SK-N-SH treated with all-trans-retinoic acid at 6 μM for 48 hours (cell line): ENCODE data around the gene TCP11L2.
"Not testable (repeated sequence)": the region's sequence is repeated elsewhere in the genome, so short reads cannot be mapped to it uniquely, and the experiment has no call there.

ENCODE experiments used
- ATAC-seq: fragments of 200-7000 bp; cut with Tn5 transposase; 3 replicates; pipeline ENCODE4 v1.9.1; 2020; ENCODE audit warnings: mild to moderate bottlenecking, moderate library complexity
- BACH2 ChIP-seq: fragments of 250-450 bp; sonication (Bioruptor Pico); IDR thresholded peaks from 2 replicates; pipeline ENCODE4 v1.9.0; 2021; ENCODE audit warnings: mild to moderate bottlenecking, borderline replicate concordance
- CSDC2 ChIP-seq: fragments of 250-450 bp; sonication (Bioruptor Pico); IDR thresholded peaks from 2 replicates; pipeline ENCODE4 v1.5.0; 2020; ENCODE audit warnings: mild to moderate bottlenecking, moderate library complexity
- ESRRG ChIP-seq: fragments of 250-450 bp; sonication (Bioruptor Pico); IDR thresholded peaks from 2 replicates; pipeline ENCODE4 v1.6.1; 2021; ENCODE audit warnings: mild to moderate bottlenecking
- GLIS3 ChIP-seq: fragments of 250-450 bp; sonication (Bioruptor Pico); IDR thresholded peaks from 2 replicates; pipeline ENCODE4 v1.5.0; 2020; ENCODE audit warnings: mild to moderate bottlenecking, moderate library complexity
- ISL1 ChIP-seq: fragments of 250-450 bp; sonication (Bioruptor Pico); IDR thresholded peaks from 2 replicates; pipeline ENCODE4 v2.1.2; 2022; ENCODE audit warnings: mild to moderate bottlenecking, moderate library complexity
- OSR1 ChIP-seq: fragments of 250-450 bp; sonication (Bioruptor Pico); IDR thresholded peaks from 2 replicates; pipeline ENCODE4 v1.8.0; 2022; ENCODE audit warnings: moderate library complexity, mild to moderate bottlenecking, inconsistent platforms
- PATZ1 ChIP-seq: fragments of 250-450 bp; sonication (Bioruptor Pico); IDR thresholded peaks from 2 replicates; pipeline ENCODE4 v1.8.0; 2020; ENCODE audit warnings: mild to moderate bottlenecking, moderate library complexity, borderline replicate concordance
- PPARA ChIP-seq: fragments of 250-450 bp; sonication (Bioruptor Pico); IDR thresholded peaks from 2 replicates; pipeline ENCODE4 v1.5.0; 2020; ENCODE audit warnings: mild to moderate bottlenecking, borderline replicate concordance
- RARB ChIP-seq: fragments of 250-450 bp; sonication (Bioruptor Pico); IDR thresholded peaks from 2 replicates; pipeline ENCODE4 v1.8.0; 2021; ENCODE audit warnings: mild to moderate bottlenecking, moderate library complexity
- SNAI2 ChIP-seq: fragments of 250-450 bp; sonication (Bioruptor Pico); IDR thresholded peaks from 2 replicates; pipeline ENCODE4 v1.5.0; 2020; ENCODE audit warnings: mild to moderate bottlenecking, moderate library complexity
- ZC3H10 ChIP-seq: fragments of 250-450 bp; sonication (Bioruptor Pico); IDR thresholded peaks from 2 replicates; pipeline ENCODE4 v1.5.1; 2021; ENCODE audit warnings: mild to moderate bottlenecking, moderate library complexity
- ZFP30 ChIP-seq: fragments of 450-650 bp; formaldehyde crosslinking; IDR thresholded peaks from 2 replicates; pipeline ENCODE4 v1.5.0; 2022; ENCODE audit warnings: mild to moderate bottlenecking, moderate library complexity
- ZNF565 ChIP-seq: fragments of 450-650 bp; formaldehyde crosslinking; conservative IDR thresholded peaks from 2 replicates; pipeline ENCODE4 v1.5.0; 2020; ENCODE audit warnings: low read depth, mild to moderate bottlenecking, moderate library complexity
- ZNF70 ChIP-seq: fragments of 450-650 bp; formaldehyde crosslinking; IDR thresholded peaks from 2 replicates; pipeline ENCODE4 v1.5.0; 2020; ENCODE audit warnings: mild to moderate bottlenecking, moderate library complexity
- ZNF8 ChIP-seq: fragments of 450-650 bp; formaldehyde crosslinking; IDR thresholded peaks from 2 replicates; pipeline ENCODE4 v1.5.0; 2020; ENCODE audit warnings: mild to moderate bottlenecking, moderate library complexity
- TF ChIP-seq, protein P1 (sequence below): fragments of 250-450 bp; sonication (Bioruptor Pico); IDR thresholded peaks from 2 replicates; pipeline ENCODE4 v1.8.0; 2021; ENCODE audit warnings: low read depth, mild to moderate bottlenecking, moderate library complexity, borderline replicate concordance
- TF ChIP-seq, protein P2 (sequence below): fragments of 250-450 bp; sonication (Bioruptor Pico); IDR thresholded peaks from 2 replicates; pipeline ENCODE4 v1.5.0; 2020; ENCODE audit warnings: mild to moderate bottlenecking, moderate library complexity

The TCP11L2 gene

GRCh38 chr12:106369624-106370346 is 67.3 kb downstream of the TCP11L2 start:
- no peak for TF ChIP-seq ESRRG (CRISPR knock-in tag)
- no peak for TF ChIP-seq ZNF565 (CRISPR knock-in tag)
- TF ChIP-seq ZNF70 (CRISPR knock-in tag), result no peak
- TF ChIP-seq ZNF8, result no peak
- no peak for TF ChIP-seq OSR1 (CRISPR knock-in tag)
- TF ChIP-seq RARB (CRISPR knock-in tag), result no peak
- peak; percentile 94 for ATAC-seq

DNA sequence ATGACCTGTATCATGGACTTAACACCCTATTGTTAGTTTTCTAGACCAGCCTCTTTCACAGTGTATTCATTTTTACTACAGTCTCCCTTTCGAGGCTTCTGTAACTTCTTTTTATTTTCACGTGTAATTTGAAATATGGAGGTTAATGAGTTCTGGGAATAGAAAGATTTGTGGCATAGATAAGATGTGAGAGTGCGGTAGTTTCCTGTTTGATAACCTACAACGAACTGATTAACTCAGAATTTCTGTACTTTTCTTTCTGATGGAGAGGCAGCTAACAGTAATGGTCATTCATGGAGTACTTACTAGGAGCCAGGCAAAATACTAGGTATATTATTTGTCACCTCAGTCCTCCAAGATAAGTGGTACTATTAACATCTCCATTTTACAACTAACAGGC is 76.3 kb downstream of the TCP11L2 start:
- no peak for ATAC-seq
- TF ChIP-seq CSDC2 (CRISPR knock-in tag), result no peak
- TF ChIP-seq ZC3H10 (CRISPR knock-in tag), result no peak
- no peak for TF ChIP-seq ZNF70 (CRISPR knock-in tag)
- TF ChIP-seq ZFP30 (CRISPR knock-in tag), result no peak
- TF ChIP-seq PATZ1 (CRISPR knock-in tag), result no peak
- TF ChIP-seq BACH2, result no peak
- no peak for TF ChIP-seq ISL1
- TF ChIP-seq GLIS3 (CRISPR knock-in tag), result no peak

DNA sequence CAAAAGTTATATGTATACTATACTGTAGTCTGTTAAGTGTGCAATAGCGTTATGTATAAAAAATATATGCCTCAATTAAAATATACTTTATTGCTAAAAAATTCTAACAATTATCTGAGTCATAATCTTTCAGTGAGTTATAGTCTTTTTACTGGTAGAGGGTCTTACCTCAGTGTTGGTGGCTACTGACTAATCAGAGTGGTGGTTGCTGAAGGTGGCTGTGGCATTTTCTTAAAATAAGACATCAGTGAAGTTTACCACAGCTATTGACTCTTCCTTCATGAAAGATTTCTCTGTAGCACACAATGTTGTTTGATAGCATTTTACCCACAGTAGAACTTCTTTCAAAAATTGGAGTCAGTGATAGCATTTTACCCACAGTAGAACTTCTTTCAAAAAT is 78.4 kb downstream of the TCP11L2 start:
- no peak for TF ChIP-seq PPARA (CRISPR knock-in tag)
- TF ChIP-seq ZNF8, result no peak
- TF ChIP-seq ZNF565 (CRISPR knock-in tag), result no peak
- TF ChIP-seq PATZ1 (CRISPR knock-in tag), result no peak
- no peak for TF ChIP-seq SNAI2 (CRISPR knock-in tag)
- no peak for ATAC-seq

GRCh38 chr12:106381866-106382265 is 79.3 kb downstream of the TCP11L2 start:
- ATAC-seq, result not testable (repeated sequence)

DNA sequence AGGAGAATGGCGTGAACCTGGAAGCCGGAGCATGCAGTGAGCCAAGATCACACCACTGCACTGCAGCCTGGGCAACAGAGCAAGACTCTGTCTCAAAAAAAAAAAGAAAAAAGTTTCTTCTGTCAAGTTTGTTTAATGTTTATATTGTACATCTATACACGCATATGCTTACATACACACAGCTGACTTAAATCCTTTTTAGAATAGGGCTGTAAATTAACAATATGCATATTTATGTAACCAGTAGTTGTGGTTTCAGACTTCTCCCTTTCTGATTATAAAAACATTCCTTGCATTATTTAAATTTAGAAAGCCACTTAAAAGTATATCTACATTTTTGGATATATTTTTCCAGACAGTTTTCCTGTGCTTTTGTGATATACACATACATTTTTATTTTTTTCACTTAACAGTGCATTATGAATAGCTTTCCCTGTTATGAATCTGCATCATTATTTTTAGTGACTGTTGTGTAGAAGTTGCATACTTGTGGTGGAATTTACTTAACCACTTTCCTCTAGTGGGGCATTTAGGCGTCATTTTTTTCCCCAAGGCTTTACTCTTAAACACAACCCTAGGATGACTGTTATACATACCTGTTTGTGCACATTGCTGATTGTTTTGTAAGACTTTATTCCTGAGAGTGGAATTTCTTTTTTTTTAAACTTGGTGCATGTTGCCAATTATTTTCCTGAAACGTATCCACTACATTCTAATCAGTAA is 84.4 kb downstream of the TCP11L2 start:
- no peak for ATAC-seq
- TF ChIP-seq, protein P1, sequence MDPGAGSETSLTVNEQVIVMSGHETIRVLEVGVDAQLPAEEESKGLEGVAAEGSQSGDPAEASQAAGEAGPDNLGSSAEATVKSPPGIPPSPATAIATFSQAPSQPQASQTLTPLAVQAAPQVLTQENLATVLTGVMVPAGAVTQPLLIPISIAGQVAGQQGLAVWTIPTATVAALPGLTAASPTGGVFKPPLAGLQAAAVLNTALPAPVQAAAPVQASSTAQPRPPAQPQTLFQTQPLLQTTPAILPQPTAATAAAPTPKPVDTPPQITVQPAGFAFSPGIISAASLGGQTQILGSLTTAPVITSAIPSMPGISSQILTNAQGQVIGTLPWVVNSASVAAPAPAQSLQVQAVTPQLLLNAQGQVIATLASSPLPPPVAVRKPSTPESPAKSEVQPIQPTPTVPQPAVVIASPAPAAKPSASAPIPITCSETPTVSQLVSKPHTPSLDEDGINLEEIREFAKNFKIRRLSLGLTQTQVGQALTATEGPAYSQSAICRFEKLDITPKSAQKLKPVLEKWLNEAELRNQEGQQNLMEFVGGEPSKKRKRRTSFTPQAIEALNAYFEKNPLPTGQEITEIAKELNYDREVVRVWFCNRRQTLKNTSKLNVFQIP (CRISPR knock-in tag), result no peak
- TF ChIP-seq SNAI2 (CRISPR knock-in tag) (no peak), PPARA (CRISPR knock-in tag) (no peak), PATZ1 (CRISPR knock-in tag) (no peak)
- TF ChIP-seq, protein P2, sequence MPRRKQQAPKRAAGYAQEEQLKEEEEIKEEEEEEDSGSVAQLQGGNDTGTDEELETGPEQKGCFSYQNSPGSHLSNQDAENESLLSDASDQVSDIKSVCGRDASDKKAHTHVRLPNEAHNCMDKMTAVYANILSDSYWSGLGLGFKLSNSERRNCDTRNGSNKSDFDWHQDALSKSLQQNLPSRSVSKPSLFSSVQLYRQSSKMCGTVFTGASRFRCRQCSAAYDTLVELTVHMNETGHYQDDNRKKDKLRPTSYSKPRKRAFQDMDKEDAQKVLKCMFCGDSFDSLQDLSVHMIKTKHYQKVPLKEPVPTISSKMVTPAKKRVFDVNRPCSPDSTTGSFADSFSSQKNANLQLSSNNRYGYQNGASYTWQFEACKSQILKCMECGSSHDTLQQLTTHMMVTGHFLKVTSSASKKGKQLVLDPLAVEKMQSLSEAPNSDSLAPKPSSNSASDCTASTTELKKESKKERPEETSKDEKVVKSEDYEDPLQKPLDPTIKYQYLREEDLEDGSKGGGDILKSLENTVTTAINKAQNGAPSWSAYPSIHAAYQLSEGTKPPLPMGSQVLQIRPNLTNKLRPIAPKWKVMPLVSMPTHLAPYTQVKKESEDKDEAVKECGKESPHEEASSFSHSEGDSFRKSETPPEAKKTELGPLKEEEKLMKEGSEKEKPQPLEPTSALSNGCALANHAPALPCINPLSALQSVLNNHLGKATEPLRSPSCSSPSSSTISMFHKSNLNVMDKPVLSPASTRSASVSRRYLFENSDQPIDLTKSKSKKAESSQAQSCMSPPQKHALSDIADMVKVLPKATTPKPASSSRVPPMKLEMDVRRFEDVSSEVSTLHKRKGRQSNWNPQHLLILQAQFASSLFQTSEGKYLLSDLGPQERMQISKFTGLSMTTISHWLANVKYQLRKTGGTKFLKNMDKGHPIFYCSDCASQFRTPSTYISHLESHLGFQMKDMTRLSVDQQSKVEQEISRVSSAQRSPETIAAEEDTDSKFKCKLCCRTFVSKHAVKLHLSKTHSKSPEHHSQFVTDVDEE (CRISPR knock-in tag), result no peak
